H9 (cell line): ENCODE measurements around the gene SCFD2. TPM values are rescaled to one million over a fixed set of nuclear protein-coding genes. Genes with fewer than 3 reads are reported as not detected.

Source experiments
- DNase-seq: peaks from one replicate; pipeline ENCODE4 v3.0.0-alpha.2; 2017
- H2AFZ ChIP-seq: one replicate; pipeline ENCODE4 v1.6.1; 2013; ENCODE audit warnings: mild to moderate bottlenecking, low read length, control low read depth, moderate library complexity
- H2AK5ac ChIP-seq: 2 replicates; pipeline ENCODE4 v1.6.1; 2013; ENCODE audit warnings: low read length, control low read depth, mixed read lengths; ENCODE audit not compliant: insufficient read length
- H2BK120ac ChIP-seq: one replicate; pipeline ENCODE4 v1.6.1; 2013; ENCODE audit warnings: low read depth, mild to moderate bottlenecking, low read length, control low read depth, inconsistent platforms; ENCODE audit not compliant: poor library complexity, severe bottlenecking
- H2BK12ac ChIP-seq: 2 replicates; pipeline ENCODE4 v1.6.1; 2013; ENCODE audit warnings: low read length, control low read depth, mixed read lengths, low read depth; ENCODE audit not compliant: insufficient read length
- H2BK15ac ChIP-seq: 2 replicates; pipeline ENCODE4 v1.6.1; 2013; ENCODE audit warnings: low read depth, low read length, control low read depth
- H2BK20ac ChIP-seq: one replicate; pipeline ENCODE4 v1.6.1; 2013; ENCODE audit warnings: low read depth, mild to moderate bottlenecking, low read length, control low read depth, inconsistent platforms; ENCODE audit not compliant: poor library complexity, severe bottlenecking
- H2BK5ac ChIP-seq: 2 replicates; pipeline ENCODE4 v1.6.1; 2013; ENCODE audit warnings: low read length, control low read depth, mixed read lengths; ENCODE audit not compliant: insufficient read length
- H3K14ac ChIP-seq: 2 replicates; pipeline ENCODE4 v1.6.1; 2013; ENCODE audit warnings: low read length, control low read depth; ENCODE audit not compliant: insufficient read depth
- H3K18ac ChIP-seq: 2 replicates; pipeline ENCODE4 v1.6.1; 2013; ENCODE audit warnings: low read depth, mild to moderate bottlenecking, mixed read lengths, low read length, control low read depth; ENCODE audit not compliant: insufficient read length
- H3K23ac ChIP-seq: 2 replicates; pipeline ENCODE4 v1.6.1; 2013; ENCODE audit warnings: low read length, control low read depth, mixed read lengths, low read depth; ENCODE audit not compliant: insufficient read length
- H3K23me2 ChIP-seq: 2 replicates; pipeline ENCODE4 v1.6.1; 2013; ENCODE audit warnings: low read depth, mild to moderate bottlenecking, mixed read lengths, low read length, control low read depth; ENCODE audit not compliant: insufficient read length, poor library complexity, severe bottlenecking
- H3K27ac ChIP-seq: 2 replicates; pipeline ENCODE4 v1.5.1; 2013; ENCODE audit warnings: low read length, control low read depth, mixed read lengths, low read depth; ENCODE audit not compliant: insufficient read length
- H3K27me3 ChIP-seq: 2 replicates; pipeline ENCODE4 v1.6.1; 2013; ENCODE audit warnings: low read length, control low read depth, inconsistent platforms; ENCODE audit not compliant: insufficient read depth
- H3K4ac ChIP-seq: 2 replicates; pipeline ENCODE4 v1.6.1; 2013; ENCODE audit warnings: low read depth, mild to moderate bottlenecking, control low read depth, inconsistent platforms, low read length, moderate library complexity
- H3K4me1 ChIP-seq: 2 replicates; pipeline ENCODE4 v1.6.1; 2013; ENCODE audit warnings: low read length, control low read depth, inconsistent platforms; ENCODE audit not compliant: insufficient read depth
- H3K4me2 ChIP-seq: 2 replicates; pipeline ENCODE4 v1.6.1; 2013; ENCODE audit warnings: low read length, control low read depth, mixed read lengths; ENCODE audit not compliant: insufficient read length, insufficient read depth
- H3K56ac ChIP-seq: 2 replicates; pipeline ENCODE4 v1.6.1; 2013; ENCODE audit warnings: low read depth, mild to moderate bottlenecking, mixed read lengths, low read length, control low read depth; ENCODE audit not compliant: insufficient read length
- H3K79me1 ChIP-seq: 2 replicates; pipeline ENCODE4 v1.6.1; 2013; ENCODE audit warnings: low read depth, mild to moderate bottlenecking, moderate library complexity, low read length, control low read depth, inconsistent platforms; ENCODE audit not compliant: insufficient read depth, poor library complexity, severe bottlenecking
- H3K79me2 ChIP-seq: 2 replicates; pipeline ENCODE4 v1.6.1; 2013; ENCODE audit warnings: low read length, control low read depth, inconsistent platforms; ENCODE audit not compliant: insufficient read depth
- H3K9ac ChIP-seq: 2 replicates; pipeline ENCODE4 v1.6.1; 2013; ENCODE audit warnings: low read length, control low read depth, mixed read lengths; ENCODE audit not compliant: insufficient read length; ENCODE audit errors: extremely low read depth
- H3K9me3 ChIP-seq: one replicate; pipeline ENCODE4 v1.6.1; 2013; ENCODE audit warnings: low read depth, low read length, inconsistent platforms; ENCODE audit not compliant: control insufficient read depth
- H3T11ph ChIP-seq: one replicate; pipeline ENCODE4 v1.6.1; 2013; ENCODE audit warnings: mild to moderate bottlenecking, low read length, control low read depth, inconsistent platforms
- H4K20me1 ChIP-seq: one replicate; pipeline ENCODE4 v1.6.1; 2013; ENCODE audit not compliant: control insufficient read depth, insufficient read length, insufficient read depth
- H4K5ac ChIP-seq: 2 replicates; pipeline ENCODE4 v1.6.1; 2013; ENCODE audit warnings: low read depth, mild to moderate bottlenecking, mixed read lengths, low read length, control low read depth; ENCODE audit not compliant: insufficient read length
- H4K8ac ChIP-seq: replicated peaks from 2 replicates; pipeline ENCODE4 v1.6.1; 2013; ENCODE audit warnings: low read length, control low read depth, mixed read lengths, low read depth; ENCODE audit not compliant: insufficient read length
- H4K91ac ChIP-seq: 2 replicates; pipeline ENCODE4 v1.6.1; 2013; ENCODE audit warnings: low read depth, mild to moderate bottlenecking, moderate library complexity, mixed read lengths, low read length, control low read depth; ENCODE audit not compliant: insufficient read length
- H3K27ac Mint-ChIP-seq, 3 experiments: 2 replicates in 2 of 3; 3 replicates in 1 of 3; pipeline ENCODE4 v1.8.0; 2020 to 2021; ENCODE audit warnings: mixed read lengths in 3 of 3, mild to moderate bottlenecking in 1 of 3, moderate library complexity in 1 of 3
- H3K27me3 Mint-ChIP-seq: 2 replicates; pipeline ENCODE4 v1.8.0; 2021; ENCODE audit warnings: low read depth, mild to moderate bottlenecking, moderate library complexity, mixed read lengths
- H3K36me3 Mint-ChIP-seq, 3 experiments: 2 replicates in 2 of 3; 3 replicates in 1 of 3; pipeline ENCODE4 v1.8.0; 2020 to 2021; ENCODE audit warnings: low read depth in 3 of 3, mixed read lengths in 3 of 3; ENCODE audit not compliant: insufficient read depth in 1 of 3
- H3K4me1 Mint-ChIP-seq, 2 experiments: 2 replicates each; pipeline ENCODE4 v1.8.0; 2020; ENCODE audit warnings: mixed read lengths in 2 of 2
- H3K4me3 Mint-ChIP-seq, 2 experiments: 2 replicates in 1 of 2; 3 replicates in 1 of 2; pipeline ENCODE4 v1.8.0; 2020 to 2021; ENCODE audit warnings: mild to moderate bottlenecking in 2 of 2, mixed read lengths in 2 of 2, moderate library complexity in 1 of 2
- H3K9me3 Mint-ChIP-seq, 2 experiments: 2 replicates in 1 of 2; 3 replicates in 1 of 2; pipeline ENCODE4 v1.8.0; 2020; ENCODE audit warnings: mild to moderate bottlenecking in 2 of 2, mixed read lengths in 2 of 2, moderate library complexity in 1 of 2
- CTCF ChIP-seq: fragments of 200-600 bp; sonication (generic); conservative IDR thresholded peaks from 3 replicates; pipeline ENCODE4 v1.8.0; 2021; ENCODE audit warnings: antibody characterized with exemption, mild to moderate bottlenecking
- WGBS: extraction: QIAGEN DNeasy Blood & Tissue Kit; methylation state at CpG from one replicate; pipeline ENCODE4 v1.1.7; 2013; ENCODE audit warnings: missing lambda C conversion rate, low lambda C conversion rate, mixed read lengths; ENCODE audit not compliant: insufficient read length; ENCODE audit errors: extremely low coverage; 5-methylcytosine and 5-hydroxymethylcytosine counted together
- total RNA-seq: library from RNA; stranded (reverse); gene quantifications from 2 replicates; pipeline ENCODE4 v1.2.1, GENCODE V29; 2021

Gene SCFD2
- total RNA-seq, 1 experiment from 2014 or later: 10.1 TPM

GRCh38 chr4:52841682-52842456 lies 524.0 kb downstream of the SCFD2 start:
- Histone ChIP-seq H2BK5ac (no peak overlapping the region), H3K9ac (no peak overlapping the region), H3K18ac (no peak overlapping the region), H4K20me1 (no peaks in the 10 kb centered on the region), H3K4me1 (peaks cover 4% of the 10 kb centered on the region), H2BK12ac (no peak overlapping the region), H2AK5ac (no peak overlapping the region), H2BK20ac (no peak overlapping the region), H3K23ac (no peak overlapping the region), H4K91ac (no peak overlapping the region), H4K5ac (no peak overlapping the region), H3K14ac (0 out of 2 replicates have a peak overlapping the region, but pooled peaks have one; percentile 24), H3K4me2 (no peak overlapping the region), H3K9me3 (no peaks in the 10 kb centered on the region), H2AFZ (no peak overlapping the region), H3K79me2 (no peaks in the 10 kb centered on the region), H3T11ph (no peak overlapping the region), H4K8ac (no peak overlapping the region), H3K27me3 (no peaks in the 10 kb centered on the region), H3K79me1 (no peaks in the 10 kb centered on the region), H2BK120ac (no peak overlapping the region), H3K56ac (no peak overlapping the region), H3K27ac (no peak overlapping the region), H3K23me2 (no peaks in the 10 kb centered on the region), H3K4ac (no peak overlapping the region), H2BK15ac (no peak overlapping the region)
- no peak for TF ChIP-seq CTCF
- H3K27ac Mint-ChIP-seq: no peak overlapping the region
- peaks cover 63 to 65% of the 10 kb centered on the region in 2 experiments for H3K4me1 Mint-ChIP-seq
- DNase-seq: no peak
- no peaks in the 10 kb centered on the region; a peak in 1 of 7 replicates for H3K36me3 Mint-ChIP-seq
- peaks cover 2% of the 10 kb centered on the region; the same call in 1 of the 2 replicates for H3K27me3 Mint-ChIP-seq
- WGBS: no CpG with 5 or more reads among the region's 18 CpGs
- H3K9me3 Mint-ChIP-seq: no peaks in the 10 kb centered on the region
- no peak overlapping the region for H3K4me3 Mint-ChIP-seq
